CD4-positive, alpha-beta T cell treated with Interleukin-15 for 4 hours (primary cell): Measurements from ENCODE around the gene CEBPE.

Experiments
- DNase-seq: peaks from one replicate; pipeline ENCODE4 v3.0.0-alpha.2; 2020; ENCODE audit warnings: low spot score

CEBPE gene

GRCh38 chr14:23143911-23144310 lies 24.9 kb upstream of the CEBPE start:
- no peak for DNase-seq

- no peak for DNase-seq
These were observed 23.8 kb upstream of the CEBPE start for GRCh38 chr14:23142826-23143225.

GRCh38 chr14:23141706-23142444 lies 22.8 kb upstream of the CEBPE start:
- DNase-seq = no peak

GRCh38 chr14:23140371-23140770 lies 21.3 kb upstream of the CEBPE start:
- DNase-seq = no peak

- no peak for DNase-seq
These were observed 20.8 kb upstream of the CEBPE start for GRCh38 chr14:23139874-23140273.

GRCh38 chr14:23137813-23138535 lies 18.9 kb upstream of the CEBPE start:
- DNase-seq = no peak

- DNase-seq = no peak
These were observed 18.2 kb upstream of the CEBPE start for GRCh38 chr14:23137192-23137812.

- DNase-seq = no peak
These were observed 17.6 kb upstream of the CEBPE start for GRCh38 chr14:23136566-23137133.

GRCh38 chr14:23132970-23133369 lies 13.9 kb upstream of the CEBPE start:
- no peak for DNase-seq

GRCh38 chr14:23131482-23131881 lies 12.4 kb upstream of the CEBPE start:
- DNase-seq = no peak

GRCh38 chr14:23130871-23131270 lies 11.8 kb upstream of the CEBPE start:
- no peak for DNase-seq

- DNase-seq = no peak
These were observed 10.8 kb upstream of the CEBPE start for GRCh38 chr14:23129759-23130316.

- DNase-seq = no peak
These were observed 10.1 kb upstream of the CEBPE start for GRCh38 chr14:23128969-23129758.

- DNase-seq = no peak
These were observed 8.8 kb upstream of the CEBPE start for GRCh38 chr14:23127861-23128260.

- DNase-seq = no peak
These were observed 7.7 kb upstream of the CEBPE start for GRCh38 chr14:23126548-23127278.

GRCh38 chr14:23125933-23126524 lies 7.0 kb upstream of the CEBPE start:
- DNase-seq = no peak

GRCh38 chr14:23125011-23125410 lies 6.0 kb upstream of the CEBPE start:
- DNase-seq = no peak

GRCh38 chr14:23124337-23124954 lies 5.4 kb upstream of the CEBPE start:
- DNase-seq = no peak

- no peak for DNase-seq
These were observed 4.4 kb upstream of the CEBPE start for GRCh38 chr14:23123419-23123818.

GRCh38 chr14:23122086-23122485 lies 3.0 kb upstream of the CEBPE start:
- DNase-seq = no peak
